H1 (cell line): ENCODE results near the gene SPINK9.

ENCODE experiments used
- CTCF ChIP-seq, 3 experiments: IDR thresholded peaks; 1 replicate in 2 of 3; 2 replicates in 1 of 3; pipeline versions ENCODE4 v1.5.1 to v1.6.1; 2011; ENCODE audit warnings: low read length in 3 of 3, mild to moderate bottlenecking in 3 of 3, inconsistent platforms in 2 of 3, low read depth in 1 of 3, moderate library complexity in 1 of 3; ENCODE audit not compliant: insufficient read depth in 1 of 3; ENCODE audit errors: control extremely low read depth in 1 of 3
- EP300 ChIP-seq, 2 experiments: IDR thresholded peaks; 1 replicate in 1 of 2; 2 replicates in 1 of 2; pipeline ENCODE4 v1.6.1; 2011 to 2012; ENCODE audit warnings: low read depth in 2 of 2, low read length in 2 of 2, mild to moderate bottlenecking in 2 of 2, borderline replicate concordance in 1 of 2, inconsistent platforms in 1 of 2, moderate library complexity in 1 of 2
- EZH2 ChIP-seq: fragments of 200-600 bp; sonication (generic); IDR thresholded peaks from 2 replicates; pipeline ENCODE4 v1.7.1; 2012; ENCODE audit warnings: low read depth, mild to moderate bottlenecking, moderate library complexity, low read length, inconsistent platforms; ENCODE audit not compliant: severe bottlenecking
- HDAC2 ChIP-seq, 2 experiments: fragments of 300-600 bp in 1 of 2; sonication (generic) in 1 of 2; IDR thresholded peaks; 2 replicates each; pipeline ENCODE4 v1.6.1; 2011 to 2012; ENCODE audit warnings: low read depth in 2 of 2, low read length in 2 of 2, mild to moderate bottlenecking in 2 of 2, moderate library complexity in 2 of 2, borderline replicate concordance in 1 of 2, inconsistent platforms in 1 of 2
- JUN ChIP-seq: IDR thresholded peaks from 2 replicates; pipeline ENCODE4 v1.6.1; 2011; ENCODE audit warnings: low read depth, mild to moderate bottlenecking, improper control_type of control experiment, low read length
- KDM5A ChIP-seq: fragments of 200-600 bp; IDR thresholded peaks from 2 replicates; pipeline ENCODE4 v1.7.1; 2012; ENCODE audit warnings: mild to moderate bottlenecking, low read length, inconsistent platforms, mixed read lengths
- MAFK ChIP-seq: IDR thresholded peaks from 2 replicates; pipeline ENCODE4 v1.6.1; 2012; ENCODE audit warnings: low read depth, mild to moderate bottlenecking, improper control_type of control experiment, low read length
- MAX ChIP-seq: IDR thresholded peaks from 2 replicates; pipeline ENCODE4 v1.6.1; 2012; ENCODE audit warnings: inconsistent platforms
- YY1 ChIP-seq: IDR thresholded peaks from 2 replicates; pipeline ENCODE4 v1.6.1; 2011; ENCODE audit warnings: low read depth, mild to moderate bottlenecking, low read length

DNA sequence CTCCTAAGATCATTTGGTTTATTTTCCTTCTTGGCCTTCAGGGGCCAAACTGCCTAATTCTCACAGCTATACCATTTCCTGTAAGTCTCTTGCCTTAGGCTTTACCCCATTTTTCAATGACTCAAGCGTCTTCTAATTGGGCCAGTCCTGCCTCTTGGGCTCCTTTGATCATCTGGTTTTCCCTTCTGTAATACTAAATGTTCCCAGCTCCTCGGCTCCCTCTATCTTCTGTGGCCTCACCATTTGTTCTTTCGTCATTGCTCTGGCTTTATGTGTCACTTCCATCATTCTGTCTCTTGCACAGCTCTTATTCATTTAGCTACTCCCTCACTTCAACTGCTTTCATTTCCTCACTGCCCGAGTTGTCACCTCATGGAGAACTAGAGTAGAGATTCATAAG lies 37.6 kb upstream of the SPINK9 start:
- TF ChIP-seq JUN (no peak), EZH2 (no peak), CTCF (IDR thresholded peaks at IDR 0.05; ENCODE audit: control extremely low read depth in 1 of 3, insufficient read depth in 1 of 3, low read depth in 1 of 3, low read length in 3 of 3) (peak in 2 of 3 experiments; percentile 13 to 15; a peak in 1 of 4 replicates), HDAC2 (IDR thresholded peaks at IDR 0.05; ENCODE audit: borderline replicate concordance in 1 of 2, low read depth in 2 of 2, low read length in 2 of 2) (no peak), EP300 (IDR thresholded peaks at IDR 0.05; ENCODE audit: borderline replicate concordance in 1 of 2, low read depth in 2 of 2, low read length in 2 of 2) (no peak), KDM5A (no peak), YY1 (no peak), MAFK (no peak), MAX (no peak)
